HepG2 (cell line): ENCODE data around the gene PCNT.

Experiments
- CC2D1A ChIP-seq: sonication (generic); formaldehyde crosslinking; IDR thresholded peaks from 2 replicates; pipeline ENCODE4 v1.8.1; 2023; ENCODE audit warnings: mild to moderate bottlenecking, missing genetic modification reagents
- CHD2 ChIP-seq: IDR thresholded peaks from 2 replicates; pipeline ENCODE4 v1.6.1; 2011; ENCODE audit warnings: low read depth, low read length, improper control_type of control experiment
- FOXA1 ChIP-seq, 2 experiments: fragments of 450-650 bp in 1 of 2; sonication (generic) in 1 of 2; formaldehyde crosslinking in 1 of 2; IDR thresholded peaks; 2 replicates each; pipeline versions ENCODE4 v1.4.0 to v1.6.1; 2016 to 2020; ENCODE audit warnings: missing genetic modification reagents in 1 of 2
- FOXK2 ChIP-seq: fragments of 450-650 bp; IDR thresholded peaks from 2 replicates; pipeline ENCODE4 v1.6.1; 2016
- MEIS1 ChIP-seq: sonication (generic); formaldehyde crosslinking; IDR thresholded peaks from 2 replicates; pipeline ENCODE4 v1.9.0; 2021; ENCODE audit warnings: mild to moderate bottlenecking, missing genetic modification reagents, moderate library complexity, borderline replicate concordance
- RAD21 ChIP-seq: fragments of 450-650 bp; formaldehyde crosslinking; IDR thresholded peaks from 2 replicates; pipeline ENCODE4 v1.5.0; 2020; ENCODE audit warnings: mild to moderate bottlenecking

DNA sequence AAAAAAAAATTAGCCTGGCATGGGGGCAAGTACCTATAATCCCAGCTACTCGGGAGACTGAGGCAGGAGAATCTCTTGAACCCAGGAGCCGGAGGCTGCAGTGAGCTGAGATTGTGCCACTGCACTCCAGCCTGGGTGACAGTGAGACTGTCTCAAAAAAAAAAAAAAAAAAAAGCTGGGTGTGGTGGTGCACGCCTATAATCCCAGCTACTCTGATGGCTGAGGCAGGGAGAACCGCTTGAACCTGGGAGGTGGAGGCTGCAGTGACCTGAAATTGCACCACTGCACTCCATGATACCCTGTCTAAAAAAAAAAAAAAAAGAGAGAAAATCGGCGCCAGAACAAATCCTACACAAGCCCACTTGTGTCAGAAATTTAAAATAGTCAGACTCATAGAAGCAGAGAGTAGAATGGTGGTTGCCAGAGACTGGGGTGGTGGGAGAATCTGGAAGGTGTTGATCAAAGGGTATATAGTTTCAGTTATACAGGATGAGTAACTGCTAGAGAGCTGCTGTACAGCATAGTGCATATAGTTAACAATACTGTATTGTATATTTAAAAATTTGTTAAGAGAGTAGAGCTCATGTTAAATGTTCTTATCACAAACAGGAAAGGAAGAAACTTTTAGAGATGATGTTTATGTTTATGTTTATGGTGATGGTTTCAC, 144.3 kb downstream of the PCNT start:
- TF ChIP-seq RAD21 (CRISPR knock-in tag) (no peak), CHD2 (no peak), FOXA1 (IDR thresholded peaks at IDR 0.05) (no peak), FOXA1 (CRISPR knock-in tag; IDR thresholded peaks at IDR 0.05) (no peak), MEIS1 (CRISPR knock-in tag) (no peak), CC2D1A (no peak), FOXK2 (no peak)
